Measurements from ENCODE around the gene MRPL43. TPM values are rescaled to one million over a fixed set of nuclear protein-coding genes. Genes with fewer than 3 reads are reported as not detected.

Gene MRPL43
- total RNA-seq, 1 donor from 2014 or later: 70.2 TPM

DNA sequence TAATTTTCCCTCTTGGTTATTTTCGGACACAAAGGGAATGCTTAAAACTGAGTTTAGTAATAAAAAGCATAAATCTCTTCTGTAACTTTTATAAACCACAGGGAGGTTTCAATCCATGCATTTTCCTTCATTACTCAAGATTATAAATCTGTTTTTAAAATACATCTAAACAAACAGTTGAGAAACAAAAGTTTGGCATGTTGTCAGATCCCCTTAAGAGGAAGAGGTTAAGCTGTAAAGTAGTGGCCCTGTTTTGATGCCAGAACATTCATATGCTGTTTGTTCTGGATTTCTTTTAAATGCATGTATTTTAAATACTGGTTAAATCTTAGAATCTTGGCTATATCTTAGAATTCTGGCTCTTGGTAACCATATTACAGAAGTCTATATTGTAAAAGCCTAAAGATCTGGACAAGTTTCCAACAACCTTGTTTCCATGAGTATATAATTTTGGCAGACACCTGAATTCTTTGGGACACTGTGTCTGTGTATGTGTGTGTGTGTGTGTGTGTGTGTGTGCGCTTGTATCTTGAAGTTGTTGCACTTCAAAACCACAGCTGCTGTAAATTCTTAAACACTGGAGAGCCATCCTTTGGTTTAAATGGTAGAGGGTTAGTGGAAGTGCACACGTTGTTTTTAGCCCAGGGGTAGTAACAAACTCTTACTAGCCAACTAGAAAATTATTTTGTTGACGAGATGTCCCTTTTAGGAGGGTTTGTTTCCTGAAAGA is 24.8 kb downstream of the MRPL43 start:
- H3K4me3 Mint-ChIP-seq: no peak overlapping the region
- no peaks in the 10 kb centered on the region for H3K27me3 Mint-ChIP-seq (ENCODE audit: low read depth)
- H3K4me1 Mint-ChIP-seq: no peaks in the 10 kb centered on the region
- peaks cover 24% of the 10 kb centered on the region for H3K36me3 Mint-ChIP-seq
- H3K27ac Mint-ChIP-seq: no peak overlapping the region
- no peak for DNase-seq (ENCODE audit: low spot score in 2 of 2, unreplicated experiment in 2 of 2)
- TF ChIP-seq CTCF (IDR thresholded peaks at IDR 0.05; ENCODE audit: unreplicated experiment): no peak
- no peaks in the 10 kb centered on the region for H3K9me3 Mint-ChIP-seq

GRCh38 chr10:100960251-100960650 is 27.0 kb downstream of the MRPL43 start:
- DNase-seq (ENCODE audit: low spot score in 2 of 2, unreplicated experiment in 2 of 2): no peak
- no peaks in the 10 kb centered on the region for H3K27me3 Mint-ChIP-seq (ENCODE audit: low read depth)

GRCh38 chr10:100948916-100949315 is 38.4 kb downstream of the MRPL43 start:
- Mint-ChIP-seq H3K27ac (no peak overlapping the region), H3K27me3 (ENCODE audit: low read depth) (no peaks in the 10 kb centered on the region), H3K4me1 (no peaks in the 10 kb centered on the region), H3K36me3 (peaks cover 25% of the 10 kb centered on the region), H3K4me3 (no peak overlapping the region), H3K9me3 (no peaks in the 10 kb centered on the region)
- TF ChIP-seq CTCF (IDR thresholded peaks at IDR 0.05; ENCODE audit: unreplicated experiment): no peak
- DNase-seq (ENCODE audit: low spot score in 2 of 2, unreplicated experiment in 2 of 2): no peak

More at GRCh38 chr10:100960251-100960650, 27.0 kb downstream of the MRPL43 start:
- no peak for TF ChIP-seq CTCF (IDR thresholded peaks at IDR 0.05; ENCODE audit: unreplicated experiment)
- H3K4me1 Mint-ChIP-seq: no peaks in the 10 kb centered on the region
- no peak overlapping the region for H3K4me3 Mint-ChIP-seq
- peaks cover 34% of the 10 kb centered on the region for H3K36me3 Mint-ChIP-seq
- H3K27ac Mint-ChIP-seq: no peak overlapping the region
- H3K9me3 Mint-ChIP-seq: no peaks in the 10 kb centered on the region

- H3K4me3 Mint-ChIP-seq: no peak overlapping the region
- no peak for DNase-seq (ENCODE audit: low spot score in 2 of 2, unreplicated experiment in 2 of 2)
- H3K9me3 Mint-ChIP-seq: no peaks in the 10 kb centered on the region
- peaks cover 37% of the 10 kb centered on the region for H3K36me3 Mint-ChIP-seq
- H3K27ac Mint-ChIP-seq: no peak overlapping the region
- H3K4me1 Mint-ChIP-seq: no peaks in the 10 kb centered on the region
- no peak for TF ChIP-seq CTCF (IDR thresholded peaks at IDR 0.05; ENCODE audit: unreplicated experiment)
- H3K27me3 Mint-ChIP-seq (ENCODE audit: low read depth): no peaks in the 10 kb centered on the region
Observed at GRCh38 chr10:100945754-100946153, 41.5 kb downstream of the MRPL43 start.

GRCh38 chr10:100943508-100943907 is 43.8 kb downstream of the MRPL43 start:
- Mint-ChIP-seq H3K27me3 (ENCODE audit: low read depth) (no peaks in the 10 kb centered on the region), H3K4me3 (no peak overlapping the region), H3K36me3 (peaks cover 44% of the 10 kb centered on the region), H3K27ac (no peak overlapping the region), H3K9me3 (no peaks in the 10 kb centered on the region), H3K4me1 (no peaks in the 10 kb centered on the region)
- DNase-seq (ENCODE audit: low spot score in 2 of 2, unreplicated experiment in 2 of 2): no peak
- TF ChIP-seq CTCF (IDR thresholded peaks at IDR 0.05; ENCODE audit: unreplicated experiment): no peak

Measured in mesothelial cell of epicardium (in vitro differentiated cells).